ENCODE data around the gene RARB.

The RARB gene

DNA sequence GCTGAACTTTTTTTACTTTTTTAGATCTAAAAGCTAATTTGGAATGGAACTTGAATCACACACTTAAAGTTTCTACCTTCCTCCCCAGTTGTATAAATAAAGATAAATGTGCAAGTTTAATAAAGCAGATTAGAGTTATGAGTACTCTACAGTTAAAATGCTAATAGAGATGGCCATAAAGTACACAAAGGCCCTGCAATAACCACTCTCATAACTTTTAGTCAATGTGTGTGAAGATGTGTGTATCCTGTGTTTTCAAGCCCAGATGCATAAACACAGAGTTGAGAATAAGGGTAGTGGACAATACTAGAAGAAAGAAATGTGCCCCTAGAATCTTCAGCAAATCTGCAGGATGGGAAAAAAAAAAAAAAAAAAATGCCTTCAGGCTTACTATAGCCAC lies 191.3 kb downstream of the RARB start:
- no peak for DNase-seq

DNA sequence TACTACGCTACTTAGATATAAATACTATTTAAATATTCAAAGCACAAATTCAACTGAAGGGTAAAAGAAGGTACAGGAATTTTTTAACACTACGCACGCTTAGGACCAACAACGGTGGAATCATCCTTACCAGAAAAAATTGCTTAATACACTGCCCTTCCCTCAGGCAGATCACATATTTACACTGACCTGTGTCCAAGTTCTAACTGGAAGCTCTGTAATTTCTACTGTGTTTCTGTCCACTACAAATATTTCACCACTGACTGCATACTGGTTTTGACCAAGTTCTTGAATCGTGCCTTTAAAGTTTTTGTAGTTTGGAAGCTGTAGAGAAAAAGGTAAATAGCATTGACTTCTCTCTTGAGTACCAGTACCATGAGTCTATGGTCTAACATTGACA lies 192.4 kb downstream of the RARB start:
- no peak for DNase-seq

DNA sequence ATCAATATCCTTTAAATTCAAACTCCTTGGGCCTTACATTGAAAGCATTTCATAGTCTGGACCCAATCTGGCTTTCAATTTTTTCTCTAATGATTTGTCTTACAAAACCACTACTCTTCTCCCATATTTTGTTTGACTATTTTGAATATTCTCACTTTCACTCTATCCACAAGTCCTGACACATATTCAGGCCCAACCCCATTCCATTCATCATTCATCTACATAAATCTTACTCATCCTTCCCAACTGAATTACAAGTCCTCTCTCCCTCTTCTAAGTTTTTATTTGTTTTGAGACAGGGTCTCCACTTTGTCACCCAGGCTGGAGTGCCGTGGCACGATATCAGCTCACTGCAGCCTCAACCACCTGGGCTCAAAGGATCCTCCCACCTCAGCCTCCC lies 193.0 kb downstream of the RARB start:
- DNase-seq = no peak

DNA sequence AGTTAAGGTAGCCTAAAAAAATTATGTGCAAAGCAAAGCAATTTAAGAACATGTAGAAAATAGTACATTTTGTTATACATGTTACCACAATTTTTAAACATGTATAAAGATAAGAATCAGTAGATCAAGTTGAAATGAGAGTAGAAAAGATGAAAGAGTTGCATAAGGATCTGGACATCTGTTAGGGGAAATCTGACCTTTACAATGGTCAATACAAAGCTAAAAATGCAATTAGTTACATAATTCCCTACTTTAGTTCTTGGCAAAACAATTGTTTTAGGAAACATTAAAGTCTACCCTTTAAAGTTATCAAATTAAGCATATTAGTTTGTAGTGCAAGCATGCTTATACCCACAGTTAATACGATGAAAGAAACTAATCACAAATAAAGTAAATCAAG lies 203.9 kb downstream of the RARB start:
- no peak for DNase-seq

DNA sequence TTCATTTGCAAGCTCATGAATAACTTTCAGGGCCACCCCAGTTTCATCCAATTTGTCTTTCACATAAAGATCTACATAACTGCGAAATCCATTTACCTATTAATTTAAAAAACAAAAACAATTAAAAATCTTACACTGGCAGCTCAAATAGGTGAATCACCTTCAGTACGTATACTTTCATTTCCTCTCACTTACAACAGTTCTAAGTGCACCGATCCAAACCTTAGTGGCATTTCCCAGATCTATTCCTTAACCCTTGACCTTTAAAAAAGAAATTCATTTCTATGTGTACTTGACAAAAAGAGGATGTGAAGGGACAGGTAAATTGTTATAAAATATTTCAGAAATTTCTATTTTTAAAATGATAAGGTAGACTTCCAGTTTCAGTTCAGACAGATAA lies 205.9 kb downstream of the RARB start:
- no peak for DNase-seq

DNA sequence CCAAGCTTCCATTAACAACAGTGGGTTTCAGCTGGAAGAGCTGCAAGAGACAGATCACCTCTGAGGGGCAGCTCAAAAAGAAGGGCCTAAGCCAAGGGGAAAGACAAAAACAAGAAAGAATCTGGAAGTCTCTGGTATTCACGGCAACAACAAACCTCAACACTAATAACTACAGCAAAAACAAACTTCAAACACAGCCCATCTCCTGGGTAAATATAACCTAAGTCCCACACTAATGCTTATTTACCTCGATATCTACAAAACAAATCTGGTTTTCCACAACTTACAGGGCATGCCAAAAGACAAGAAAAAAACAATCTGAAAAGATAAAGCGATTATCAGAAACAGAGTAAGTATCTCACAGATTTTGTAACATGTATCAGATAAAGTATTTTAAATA lies 207.0 kb downstream of the RARB start:
- DNase-seq = no peak

All from retina (tissue), 1 donor.